Stimulated activated CD8-positive, alpha-beta memory T cell treated with anti-CD3 and anti-CD28 coated beads, Interleukin-15, amount 100 ng/mL, for 1 hour (primary cell): Measurements from ENCODE around the gene GTPBP8.

Source experiments
- DNase-seq: peaks from one replicate; pipeline ENCODE4 v3.0.0-alpha.2; 2020; ENCODE audit warnings: low read depth

Gene GTPBP8

DNA sequence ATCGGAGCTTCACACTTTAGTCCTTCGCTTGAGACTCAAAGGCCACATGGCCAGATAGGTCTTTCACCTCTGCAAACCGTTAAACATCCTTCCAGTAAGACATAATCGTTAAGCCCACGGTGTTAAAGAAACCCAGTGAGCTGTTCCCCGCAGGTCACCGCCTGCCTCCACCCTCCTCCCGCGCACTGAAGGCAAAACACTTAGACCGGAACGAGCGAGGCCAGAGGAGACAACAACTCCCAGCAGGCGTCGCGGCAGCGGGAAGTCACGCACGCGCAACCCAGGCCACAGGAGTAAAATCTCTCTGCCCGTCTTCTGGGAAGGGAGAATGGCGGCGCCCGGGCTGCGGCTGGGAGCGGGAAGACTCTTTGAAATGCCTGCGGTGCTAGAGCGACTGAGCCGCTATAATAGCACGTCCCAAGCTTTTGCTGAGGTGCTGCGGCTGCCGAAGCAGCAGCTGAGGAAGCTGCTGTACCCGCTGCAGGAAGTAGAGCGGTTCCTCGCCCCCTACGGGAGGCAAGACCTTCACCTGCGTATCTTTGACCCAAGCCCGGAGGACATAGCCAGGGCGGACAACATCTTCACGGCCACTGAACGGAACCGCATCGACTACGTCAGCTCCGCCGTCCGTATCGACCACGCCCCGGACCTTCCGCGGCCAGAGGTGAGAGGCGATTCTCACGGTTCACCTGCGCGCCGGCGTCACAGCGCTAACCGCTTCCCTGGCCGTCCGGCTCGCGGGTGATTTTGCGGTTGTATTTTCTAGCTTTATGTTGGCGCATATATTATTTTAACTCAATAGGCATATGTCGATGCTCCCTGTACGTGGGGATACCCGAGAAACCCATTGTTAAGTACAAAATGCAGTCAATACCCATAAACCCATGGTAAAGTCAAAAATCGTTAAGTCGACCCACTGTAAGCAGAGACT is at the start of gene GTPBP8:
Gene GTPBP8 (plus strand): TSS at position 313 of the 931 bp plus-strand sequence. CDS start 16 bp downstream, at position 329.
- DNase-seq = peak; percentile 66

DNA sequence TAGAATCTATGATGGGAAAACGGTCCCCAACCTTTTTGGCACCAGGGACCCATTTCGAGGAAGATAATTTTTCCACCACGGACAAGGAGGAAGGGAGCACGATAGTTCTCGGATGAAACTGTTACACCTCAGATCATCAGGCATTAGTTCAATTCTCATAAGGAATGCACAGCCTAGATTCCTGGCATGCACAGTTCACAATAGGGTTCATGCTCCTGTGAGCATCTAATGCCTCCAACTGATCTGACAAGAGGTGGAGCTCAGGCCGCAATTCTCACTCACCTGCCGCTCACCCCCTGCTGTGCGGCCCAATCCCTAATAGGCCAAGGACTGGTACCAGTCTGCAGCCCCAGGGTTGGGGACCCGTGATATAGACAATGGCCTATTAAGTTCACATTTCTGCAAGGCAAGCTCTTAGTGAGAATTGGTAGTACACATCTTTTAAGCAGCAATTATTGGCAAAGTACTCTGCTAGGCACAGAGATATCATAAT is 42.4 kb upstream of the GTPBP8 start:
- no peak for DNase-seq

DNA sequence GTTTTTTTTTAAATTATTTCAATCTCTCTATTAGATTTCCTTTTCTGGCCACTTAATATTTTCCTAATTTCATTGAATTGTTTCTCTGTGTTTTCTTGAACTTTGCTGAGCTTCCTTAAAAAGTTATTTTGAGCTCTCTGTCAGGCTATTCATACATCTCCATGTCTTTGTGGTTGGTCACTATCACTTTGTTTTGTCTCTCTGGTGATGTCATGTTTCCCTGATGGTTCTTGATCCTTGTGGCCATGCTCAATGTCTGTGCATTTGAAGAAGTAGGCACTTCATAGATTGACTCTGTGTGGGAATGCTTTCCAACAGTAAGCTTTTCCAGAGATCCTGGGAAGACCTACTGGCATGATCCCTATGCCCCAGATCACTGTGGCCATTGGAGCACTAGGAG is 34.4 kb upstream of the GTPBP8 start:
- no peak for DNase-seq

GRCh38 chr3:112958811-112959560 is 31.8 kb upstream of the GTPBP8 start:
- no peak for DNase-seq

DNA sequence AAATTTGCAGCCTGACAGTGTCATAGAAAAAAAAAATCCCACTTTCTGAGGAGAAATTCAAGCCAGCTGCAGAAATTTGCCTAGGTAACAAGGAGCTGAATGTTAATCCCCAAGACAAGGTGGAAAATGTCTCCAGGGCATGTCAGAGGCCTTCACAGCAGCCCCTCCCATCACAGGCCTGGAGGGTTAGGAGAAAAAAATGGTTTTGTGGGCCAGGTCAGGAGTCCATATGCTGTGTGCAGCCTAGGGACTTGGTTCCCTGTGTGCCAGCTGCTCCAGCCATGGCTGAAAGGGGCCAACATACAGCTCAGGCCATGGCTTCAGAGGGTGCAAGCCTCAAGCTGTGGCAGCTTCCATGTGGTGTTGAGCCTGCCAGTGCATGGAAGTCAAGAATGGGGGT is 27.1 kb upstream of the GTPBP8 start:
- no peak for DNase-seq

- DNase-seq = no peak
Measured at GRCh38 chr3:112965656-112966055, 25.1 kb upstream of the GTPBP8 start.

DNA sequence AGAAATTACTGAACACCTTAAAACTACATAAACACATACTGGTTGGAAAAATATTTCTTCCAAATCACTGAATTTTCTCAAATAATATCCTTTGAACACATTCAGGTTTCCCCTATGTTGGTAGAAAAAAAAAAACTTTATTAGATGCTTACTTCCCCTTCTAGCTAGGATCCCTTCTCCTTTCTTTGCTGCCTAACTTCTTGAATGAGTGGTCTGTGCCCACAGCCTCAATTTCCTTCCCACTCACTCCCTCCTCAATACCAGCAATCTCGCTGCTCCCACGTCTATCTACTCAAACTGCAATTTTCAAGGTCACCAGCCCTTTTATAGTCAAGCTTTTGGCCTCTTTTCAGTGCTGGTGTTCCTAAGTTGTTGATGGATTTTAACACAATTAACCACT is 24.2 kb upstream of the GTPBP8 start:
- no peak for DNase-seq

DNA sequence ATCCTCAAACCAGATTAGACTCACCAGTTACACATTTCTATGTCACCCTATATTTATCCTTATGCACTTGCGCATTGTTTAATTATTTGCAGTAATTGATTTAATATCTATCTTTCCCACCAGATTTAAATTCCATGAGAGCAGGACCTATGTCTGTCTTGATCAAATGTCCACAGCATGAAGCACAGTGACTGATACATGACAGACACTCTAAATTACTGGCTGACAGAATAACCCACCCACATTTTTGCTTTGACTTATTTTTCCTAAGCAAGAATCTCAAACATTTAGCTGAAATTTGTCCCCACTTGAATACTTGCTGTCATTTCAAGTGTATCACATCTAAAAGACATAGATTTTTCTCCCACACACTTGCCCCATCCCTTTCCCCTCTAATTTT is 23.4 kb upstream of the GTPBP8 start:
- no peak for DNase-seq

GRCh38 chr3:112967828-112968227 is 23.0 kb upstream of the GTPBP8 start:
- DNase-seq = no peak

DNA sequence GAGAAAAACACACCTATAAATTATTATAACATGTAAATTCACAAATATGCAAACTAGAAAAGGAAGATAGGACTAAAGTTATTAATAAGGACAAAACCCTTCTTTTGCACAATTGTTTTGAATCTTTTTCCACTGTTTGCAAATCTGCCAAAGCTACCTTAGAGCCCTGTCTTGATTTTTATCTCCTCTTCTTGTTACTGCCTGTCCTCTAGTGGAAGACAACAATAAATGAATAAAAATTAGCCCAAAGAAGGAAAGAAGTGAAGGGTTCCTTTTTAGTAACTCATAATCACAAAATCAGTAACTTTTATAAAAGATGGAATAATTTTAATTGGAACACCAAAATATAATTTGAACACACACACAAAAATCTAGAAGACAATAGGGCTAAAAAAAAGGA is 18.6 kb upstream of the GTPBP8 start:
- DNase-seq = no peak

GRCh38 chr3:112973325-112974177 is 17.2 kb upstream of the GTPBP8 start:
- DNase-seq = no peak

GRCh38 chr3:112974178-112974517 is 16.6 kb upstream of the GTPBP8 start:
- DNase-seq = no peak

- no peak for DNase-seq
Measured at GRCh38 chr3:112974894-112975293, 15.9 kb upstream of the GTPBP8 start, which contains the start of gene CD200R1. TSS of gene CD200R1 (minus strand) at chr3:112975103. CDS start at chr3:112974857, 246 bp downstream.

DNA sequence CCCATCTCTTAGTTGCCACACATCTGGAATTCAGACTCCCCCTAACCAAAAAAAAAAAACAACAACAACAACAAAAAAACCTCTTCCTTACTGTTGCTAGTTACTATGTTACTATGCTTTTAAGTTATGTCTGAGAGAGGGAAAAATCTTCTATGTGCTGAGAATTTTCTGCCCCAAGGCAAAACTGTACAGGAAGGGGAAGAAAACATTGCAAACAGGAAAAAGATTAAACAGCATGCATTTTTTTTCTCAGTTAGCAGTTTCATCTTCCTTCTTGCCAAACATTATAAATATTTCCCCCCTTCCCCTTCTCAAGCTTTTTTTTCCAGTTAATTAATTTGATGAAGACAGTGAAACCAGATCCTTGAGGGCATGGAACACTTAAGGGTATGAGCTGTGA is 14.8 kb upstream of the GTPBP8 start:
- no peak for DNase-seq

DNA sequence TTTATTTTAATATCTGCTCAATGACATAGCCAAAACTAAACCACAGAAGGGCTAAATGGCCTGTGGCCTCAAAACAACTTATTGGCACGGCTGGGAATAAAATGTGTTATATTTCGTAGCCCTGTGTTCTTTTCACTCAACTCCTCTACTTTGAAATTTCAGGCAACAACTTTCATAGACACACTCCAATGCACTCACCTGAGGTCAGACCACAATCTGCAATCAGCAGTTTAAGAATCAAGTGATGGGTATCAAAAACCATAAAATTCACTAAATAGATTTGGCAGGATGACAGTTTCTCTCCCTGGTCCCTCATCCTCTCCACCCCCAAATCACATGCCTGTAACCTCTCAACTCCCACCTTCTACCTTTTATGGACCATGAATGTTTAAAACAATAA is 13.8 kb upstream of the GTPBP8 start:
- no peak for DNase-seq

DNA sequence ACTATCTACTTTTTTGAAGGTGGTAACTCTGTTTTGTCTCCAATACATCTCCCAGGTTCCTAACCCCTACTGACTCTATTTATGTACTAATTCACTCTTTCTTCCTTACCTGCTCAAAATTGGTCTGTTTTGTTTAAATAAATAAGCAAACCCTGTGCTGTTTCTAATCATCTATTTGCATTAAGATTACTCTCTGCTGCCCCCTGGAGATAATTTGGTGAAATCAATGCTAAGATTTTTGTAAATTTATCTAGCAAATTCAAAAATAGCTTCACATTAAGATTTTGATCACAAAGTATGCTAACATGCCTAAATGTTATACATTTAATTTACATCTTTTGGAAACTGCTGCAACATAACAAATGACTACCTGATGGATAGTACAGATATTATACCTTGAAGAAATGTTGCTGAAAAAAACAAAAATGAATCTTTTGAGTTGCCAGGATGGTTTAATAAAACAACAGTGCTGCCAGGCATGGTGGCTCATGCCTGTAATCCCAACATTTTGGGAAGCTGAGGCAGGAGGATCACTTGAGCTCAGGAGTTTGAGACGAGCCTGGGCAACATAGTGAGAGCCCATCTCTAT is 11.4 kb upstream of the GTPBP8 start:
- no peak for DNase-seq

- DNase-seq = no peak
Measured at GRCh38 chr3:112980080-112980479, 10.7 kb upstream of the GTPBP8 start.

- no peak for DNase-seq
Measured at GRCh38 chr3:112982710-112983109, 8.1 kb upstream of the GTPBP8 start.

- DNase-seq = peak; percentile 19
Measured at GRCh38 chr3:112984485-112984884, 6.3 kb upstream of the GTPBP8 start.

DNA sequence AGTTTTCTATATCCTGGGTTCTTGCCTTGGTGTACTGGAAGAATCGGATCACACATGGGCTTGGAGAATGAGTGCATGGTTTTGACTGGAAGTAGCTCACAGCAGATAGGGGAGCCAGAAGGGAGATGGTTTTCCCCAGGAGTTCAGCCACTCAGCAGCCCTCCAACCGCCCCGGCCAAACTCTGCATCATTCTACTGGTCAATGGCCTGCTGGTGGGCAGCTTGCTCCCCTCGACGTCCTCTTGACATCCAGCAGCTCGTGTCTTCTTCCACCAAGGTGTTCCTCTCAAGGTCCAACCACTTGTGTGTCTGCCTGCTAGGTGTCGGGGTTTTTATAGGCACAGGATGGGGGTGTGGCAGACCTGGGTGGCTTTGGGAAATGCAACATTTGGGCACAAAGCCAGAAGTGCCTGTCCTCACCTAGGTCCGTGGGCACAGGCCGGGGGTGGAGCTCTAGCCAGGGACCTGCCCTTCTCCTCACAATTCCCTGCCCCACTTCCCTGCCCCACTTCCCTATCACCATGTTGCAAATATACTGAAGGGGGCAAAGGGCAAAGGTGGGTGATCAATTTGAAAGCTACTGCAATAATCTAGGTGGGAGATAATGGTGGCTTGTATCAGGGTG is 3.0 kb upstream of the GTPBP8 start:
- no peak for DNase-seq

- no peak for DNase-seq
Measured at GRCh38 chr3:112995800-112996199, 5.0 kb downstream of the GTPBP8 start.
